Stimulated activated CD8-positive, alpha-beta memory T cell treated with anti-CD3 and anti-CD28 coated beads, Interleukin-12 subunit alpha, Interleukin-12 subunit beta, amount 100 ng/mL, for 4 hours (primary cell): ENCODE measurements around the gene PPP1R1C.

Experiments used
- DNase-seq: peaks from one replicate; pipeline ENCODE4 v3.0.0-alpha.2; 2020; ENCODE audit warnings: low read depth

PPP1R1C gene

GRCh38 chr2:182113334-182113733 is 127.7 kb downstream of the PPP1R1C start:
- no peak for DNase-seq

DNA sequence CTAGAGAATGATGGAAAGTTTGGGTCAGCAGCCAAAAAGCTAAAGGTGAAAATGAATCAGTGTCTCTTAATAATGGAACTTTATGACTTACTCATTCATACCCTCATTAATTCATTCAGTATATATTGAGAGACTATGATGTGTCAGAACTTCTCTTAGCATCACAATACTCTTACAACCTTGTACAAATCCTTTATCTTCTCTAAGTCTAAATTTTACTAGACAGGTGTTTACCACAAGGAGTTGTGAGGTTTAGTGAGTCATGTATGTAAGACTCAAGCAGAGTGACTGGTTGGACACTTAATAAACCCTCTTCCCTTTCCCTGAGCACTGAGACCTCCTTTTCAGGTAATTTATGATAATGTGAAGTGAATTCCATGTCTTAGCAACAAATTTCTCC is 129.6 kb downstream of the PPP1R1C start:
- DNase-seq = no peak

DNA sequence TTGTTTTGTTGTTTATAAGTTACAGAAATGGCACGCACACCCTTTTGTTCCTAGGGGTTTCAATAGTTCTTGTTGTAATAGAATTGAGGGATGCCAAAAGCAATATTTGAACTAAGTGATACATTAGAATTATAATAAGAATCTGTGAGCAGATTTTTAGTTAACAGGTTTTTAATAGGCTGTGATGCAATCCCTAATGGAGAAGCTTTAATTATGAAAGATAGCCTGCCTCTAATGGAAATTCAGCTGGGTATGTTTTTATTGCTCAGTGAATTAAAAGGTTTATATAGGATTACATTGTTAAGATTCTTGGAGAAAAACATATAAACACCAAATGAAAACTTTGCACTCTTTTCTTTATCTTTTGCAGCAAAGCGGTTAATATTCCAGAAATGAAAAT is 131.1 kb downstream of the PPP1R1C start:
- DNase-seq = no peak

GRCh38 chr2:182117196-182117595 is 131.5 kb downstream of the PPP1R1C start:
- DNase-seq = no peak

DNA sequence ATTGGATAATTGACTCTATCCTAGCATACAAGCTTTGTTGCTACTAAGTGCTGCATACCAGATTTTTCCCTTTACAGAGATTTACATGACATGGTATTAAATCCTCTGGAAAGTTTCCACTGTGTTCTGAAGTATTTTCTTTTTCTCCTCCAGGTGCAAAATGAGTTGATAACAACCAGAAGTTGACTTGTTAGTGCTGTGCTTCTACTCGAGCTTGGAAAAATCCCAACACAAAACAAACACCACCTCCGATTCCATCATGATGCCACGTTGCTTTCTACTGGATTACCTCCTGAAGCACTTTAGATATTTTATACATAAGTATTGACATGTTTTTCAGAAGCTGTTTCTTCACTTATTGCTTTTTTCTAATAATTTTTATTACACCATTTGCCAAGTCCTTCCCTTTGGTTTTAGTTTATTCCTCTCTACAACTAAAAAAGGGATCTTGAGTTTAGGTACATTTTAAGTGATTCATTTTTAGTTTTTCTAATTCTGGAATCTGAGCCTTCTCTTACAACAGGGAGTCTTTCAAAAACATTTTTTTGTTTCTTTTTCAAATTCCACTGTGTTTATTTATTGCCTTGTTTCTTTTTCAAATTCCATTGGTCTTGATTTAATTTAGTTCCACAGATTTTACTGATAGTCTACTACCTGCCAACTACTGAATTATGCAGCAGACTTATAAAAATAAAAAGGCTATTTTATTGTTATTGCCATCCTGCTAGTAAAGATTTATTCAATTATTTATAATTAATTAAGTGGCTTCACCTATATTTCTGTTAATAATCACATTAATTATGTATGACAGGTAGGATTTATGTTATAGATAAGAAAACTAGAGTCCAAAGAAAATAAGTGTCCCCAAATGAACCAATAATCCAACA is 143.4 kb downstream of the PPP1R1C start:
- no peak for DNase-seq

- no peak for DNase-seq
Measured at GRCh38 chr2:182132605-182133004, 147.0 kb downstream of the PPP1R1C start.

- no peak for DNase-seq
Measured at GRCh38 chr2:182133195-182133891, 147.7 kb downstream of the PPP1R1C start.

- no peak for DNase-seq
Measured at GRCh38 chr2:182134201-182134600, 148.5 kb downstream of the PPP1R1C start.

- no peak for DNase-seq
Measured at GRCh38 chr2:182142062-182142461, 156.4 kb downstream of the PPP1R1C start.

DNA sequence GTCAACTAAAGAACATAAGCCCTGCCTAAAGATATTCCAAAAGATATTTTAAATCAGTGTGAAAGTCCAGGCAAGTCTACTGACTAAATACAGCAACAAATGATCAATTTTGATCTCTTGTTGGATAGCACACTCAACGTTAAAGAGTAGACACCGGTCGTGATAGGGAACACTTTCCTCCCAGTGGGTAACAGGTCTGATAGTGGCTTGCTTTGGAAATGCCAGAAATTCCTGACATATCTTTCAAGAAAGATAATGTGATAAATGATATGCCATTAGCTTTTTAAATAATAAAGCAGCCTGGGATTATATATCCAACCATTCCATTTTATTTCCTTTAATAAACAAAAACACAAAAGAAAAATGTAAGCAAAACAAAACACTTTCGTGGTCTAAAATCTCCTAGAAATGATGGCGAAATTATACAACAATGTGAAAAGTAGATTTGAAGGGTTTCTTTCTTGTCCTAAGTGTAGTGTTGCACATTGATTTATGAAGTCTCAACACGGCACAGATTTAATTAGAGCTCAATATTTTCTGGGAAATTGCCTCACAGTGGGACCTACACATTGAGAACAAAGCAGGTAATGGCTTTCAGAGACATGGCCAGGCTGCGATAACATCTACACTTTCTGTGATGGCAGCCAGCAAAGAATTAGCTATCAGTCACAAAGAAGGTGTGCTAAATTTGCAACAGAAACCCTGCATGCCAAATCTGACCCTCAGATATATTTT is 158.6 kb downstream of the PPP1R1C start:
- no peak for DNase-seq

DNA sequence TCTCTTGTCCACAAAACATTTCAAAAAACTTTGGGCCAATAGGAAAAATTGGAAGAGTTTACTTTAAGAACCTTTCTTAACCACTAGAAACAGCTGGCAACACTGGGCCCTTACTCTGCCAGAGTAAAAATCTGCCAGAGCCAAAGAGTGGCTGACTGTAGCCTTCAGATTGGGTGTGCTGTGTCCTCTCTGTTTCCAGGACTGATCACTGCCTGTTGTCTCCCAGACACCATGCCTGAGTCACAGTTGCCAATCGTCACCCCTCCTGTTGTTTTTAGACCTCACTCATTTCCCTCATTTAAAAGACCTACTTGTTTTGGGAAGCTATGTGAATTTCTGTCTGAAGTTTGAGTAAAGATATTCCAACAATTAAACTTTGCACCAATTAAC is 159.1 kb downstream of the PPP1R1C start:
- DNase-seq = no peak

DNA sequence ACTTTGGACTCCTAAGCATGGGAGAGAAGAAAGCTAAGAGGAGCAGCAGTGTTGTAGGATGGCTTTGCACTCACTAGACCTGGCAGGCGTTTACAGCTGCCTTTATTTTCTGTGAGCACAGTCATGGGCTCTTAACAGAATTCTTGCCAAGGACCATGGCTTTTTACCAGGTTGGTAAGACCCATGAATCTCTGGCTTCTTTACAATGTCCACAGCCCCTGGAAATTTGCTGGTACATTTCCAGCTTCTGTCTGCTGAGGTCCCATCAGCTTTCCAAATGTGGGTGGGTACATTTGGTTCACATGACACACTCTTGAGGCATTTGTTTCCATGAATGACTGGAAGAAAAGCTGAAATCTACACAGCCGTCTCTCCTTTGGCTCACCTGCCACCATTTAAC is 162.7 kb downstream of the PPP1R1C start:
- DNase-seq = no peak

DNA sequence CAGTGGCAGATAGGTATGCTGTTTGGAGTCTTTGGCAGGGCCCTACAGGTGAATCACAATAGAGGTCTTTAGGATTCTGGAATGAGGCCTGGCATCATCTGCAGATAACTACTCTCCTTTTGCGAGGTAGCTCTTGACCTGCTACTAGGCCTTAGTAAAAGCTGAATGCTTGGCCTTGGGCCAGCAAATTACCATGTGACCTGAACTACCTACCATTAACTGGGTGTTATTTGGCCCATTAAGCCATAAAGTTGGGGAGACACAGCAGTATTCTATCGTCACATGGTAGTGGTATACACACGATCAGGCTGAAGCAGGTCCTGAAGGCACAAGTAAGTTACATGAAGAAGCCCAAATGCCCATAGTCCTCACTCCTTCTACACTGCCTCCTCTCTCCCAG is 178.2 kb downstream of the PPP1R1C start:
- DNase-seq = no peak

GRCh38 chr2:182164686-182165085 is 179.0 kb downstream of the PPP1R1C start:
- no peak for DNase-seq

- DNase-seq = no peak
Measured at GRCh38 chr2:182165202-182165601, 179.5 kb downstream of the PPP1R1C start.

GRCh38 chr2:182166406-182166805 is 180.8 kb downstream of the PPP1R1C start:
- no peak for DNase-seq

GRCh38 chr2:182166841-182167240 is 181.2 kb downstream of the PPP1R1C start:
- no peak for DNase-seq
